GM15510 (cell line): ENCODE results near the gene ZNF526.

ENCODE experiments used
- POLR2A ChIP-seq: IDR thresholded peaks from 3 replicates; pipeline ENCODE4 v1.6.1; 2011; ENCODE audit warnings: borderline replicate concordance; ENCODE audit not compliant: insufficient read length; ENCODE audit errors: extremely low read depth

The ZNF526 gene

DNA sequence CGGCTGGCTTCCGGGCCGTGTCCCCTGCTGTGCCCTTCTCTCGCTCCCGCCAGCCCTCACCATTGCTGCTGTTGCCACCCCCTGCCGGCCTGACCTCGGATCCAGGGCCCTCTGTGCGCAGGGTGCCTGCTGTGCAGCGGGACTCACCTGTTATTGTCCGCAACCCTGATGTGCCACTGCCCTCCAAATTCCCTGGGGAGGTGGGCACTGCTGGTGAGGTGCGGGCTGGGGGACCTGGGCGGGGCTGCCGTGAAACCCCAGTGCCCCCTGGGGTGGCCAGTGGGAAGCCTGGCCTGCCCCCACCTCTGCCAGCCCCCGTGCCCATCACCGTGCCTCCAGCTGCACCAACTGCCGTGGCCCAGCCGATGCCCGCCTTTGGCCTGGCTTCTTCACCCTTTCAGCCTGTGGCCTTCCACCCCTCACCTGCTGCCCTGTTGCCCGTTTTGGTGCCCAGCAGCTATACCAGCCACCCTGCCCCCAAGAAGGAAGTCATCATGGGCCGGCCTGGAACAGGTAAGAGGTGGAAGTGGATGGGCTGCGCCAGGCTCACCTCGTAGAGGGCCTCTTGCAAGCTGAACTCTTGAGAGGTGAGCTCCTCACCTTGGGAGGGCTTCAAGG, 54.1 kb downstream of the ZNF526 start:
- no peak for TF ChIP-seq POLR2A

DNA sequence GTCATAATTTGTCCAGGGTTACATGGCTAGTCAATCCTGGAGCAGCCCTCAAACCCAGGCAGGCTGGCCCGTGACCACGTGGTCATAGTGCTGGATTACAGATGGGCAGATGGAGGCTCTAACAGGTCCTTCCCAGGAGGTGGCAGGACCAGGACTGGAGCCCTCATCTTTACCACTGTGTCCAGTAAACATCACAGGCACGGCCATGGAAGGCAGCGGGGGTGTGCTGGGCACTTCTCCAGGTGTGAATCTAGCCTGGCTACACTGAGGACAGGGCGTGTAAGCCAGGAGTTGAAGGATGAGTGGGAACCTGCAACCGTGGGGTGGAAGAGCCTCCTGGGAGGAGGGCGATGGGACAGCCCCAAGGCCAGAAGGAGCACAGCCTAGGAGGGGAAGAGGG, 55.0 kb downstream of the ZNF526 start:
- no peak for TF ChIP-seq POLR2A

DNA sequence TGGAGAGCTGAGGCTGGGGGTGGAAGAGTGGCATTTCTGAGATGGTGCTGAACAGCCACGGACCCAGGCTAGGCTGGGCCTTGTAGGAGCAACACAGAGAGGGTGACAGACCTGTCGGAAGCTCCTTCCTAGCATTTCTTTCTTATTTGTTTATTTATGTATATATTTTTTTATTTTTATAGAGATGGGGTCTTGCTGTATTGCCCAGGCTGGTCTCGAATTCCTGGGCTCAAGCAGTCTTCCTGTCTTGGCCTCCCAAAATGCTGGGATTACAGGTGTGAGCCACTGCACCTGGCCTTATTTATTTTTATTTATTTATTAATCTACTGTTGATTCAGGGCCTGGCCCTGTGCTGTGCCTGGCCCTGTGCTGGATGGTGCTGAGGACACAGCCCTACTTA, 55.4 kb downstream of the ZNF526 start:
- no peak for TF ChIP-seq POLR2A

DNA sequence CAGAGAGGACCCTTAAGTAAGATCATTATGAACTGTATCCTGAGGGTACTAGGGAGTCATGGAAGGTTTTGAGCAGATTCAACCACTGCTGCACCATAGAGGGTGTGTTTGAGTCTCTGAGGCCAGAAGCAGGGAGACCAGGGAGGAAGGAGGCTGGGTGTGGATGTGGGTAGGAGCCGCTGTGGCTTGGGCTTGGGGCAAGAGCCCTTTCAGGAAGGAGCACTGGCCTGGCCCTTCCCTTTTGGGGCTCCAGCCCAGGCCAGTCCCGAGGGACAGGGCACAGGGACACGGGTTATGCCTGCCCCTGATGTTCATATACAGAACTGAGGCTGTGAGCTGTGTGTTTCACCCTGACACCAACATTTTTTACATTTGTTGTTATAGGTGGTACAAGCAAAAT, 56.2 kb downstream of the ZNF526 start:
- TF ChIP-seq POLR2A: no peak

DNA sequence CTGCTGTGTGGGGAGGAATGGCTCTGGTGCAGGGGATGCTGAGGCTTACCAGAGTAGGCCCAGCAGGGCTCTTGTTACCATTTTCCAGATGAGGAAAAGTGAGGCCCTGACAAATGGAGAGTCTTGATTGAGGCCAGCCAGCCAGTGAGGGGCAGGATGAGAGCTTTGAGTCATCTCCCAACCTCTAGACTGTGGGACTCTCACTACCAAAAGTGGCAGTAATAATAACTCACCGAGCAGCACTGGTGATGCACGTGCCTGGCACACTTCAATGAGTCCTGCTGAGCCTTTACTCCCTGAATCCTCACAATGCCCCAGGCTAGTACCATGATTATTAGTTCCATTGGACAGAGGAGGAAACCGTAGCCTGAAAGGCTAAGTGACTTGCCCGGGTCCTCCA, 56.7 kb downstream of the ZNF526 start:
- TF ChIP-seq POLR2A: no peak
